ENCODE measurements around the gene TIGD6.

Gene TIGD6

GRCh38 chr5:150000256-150000989 lies at the start of gene TIGD6, which contains the start of gene HMGXB3:
Gene TIGD6, minus strand, starts transcription at chr5:150000654. Its CDS starts 4,306 bp downstream, at chr5:149996348.
Gene HMGXB3, plus strand, starts transcription at chr5:150000739. Its CDS starts 4,114 bp downstream, at chr5:150004853.
- Histone ChIP-seq H3K4me3 (replicated peaks; ENCODE audit: low read depth, low read length) (peak within 1 kb of the TSS; percentile 99), H3K36me3 (ENCODE audit: control insufficient read depth, insufficient read depth, low read length) (peaks cover 2% of the 10 kb centered on the region), H3K27me3 (replicated peaks; ENCODE audit: control insufficient read depth, insufficient read depth, low read length) (no peaks in the 10 kb centered on the region)
- peak; percentile 96 for DNase-seq (ENCODE audit: extremely low read depth, insufficient read length)
- no peak for TF ChIP-seq CTCF (IDR thresholded peaks at IDR 0.05; ENCODE audit: insufficient read depth, low read length, poor library complexity, severe bottlenecking)

GRCh38 chr5:150046031-150046430 lies 45.6 kb upstream of the TIGD6 start:
- Histone ChIP-seq H3K36me3 (ENCODE audit: control insufficient read depth, insufficient read depth, low read length) (peaks cover 53% of the 10 kb centered on the region), H3K4me3 (replicated peaks; ENCODE audit: low read depth, low read length) (no peak overlapping the region), H3K27me3 (replicated peaks; ENCODE audit: control insufficient read depth, insufficient read depth, low read length) (no peaks in the 10 kb centered on the region)
- no peak for DNase-seq (ENCODE audit: extremely low read depth, insufficient read length)
- TF ChIP-seq CTCF (IDR thresholded peaks at IDR 0.05; ENCODE audit: insufficient read depth, low read length, poor library complexity, severe bottlenecking), result no peak

GRCh38 chr5:150045549-150045948 lies 45.1 kb upstream of the TIGD6 start:
- no peak for TF ChIP-seq CTCF (IDR thresholded peaks at IDR 0.05; ENCODE audit: insufficient read depth, low read length, poor library complexity, severe bottlenecking)
- no peak for DNase-seq (ENCODE audit: extremely low read depth, insufficient read length)
- no peak overlapping the region for H3K4me3 ChIP-seq (replicated peaks; ENCODE audit: low read depth, low read length)
- peaks cover 52% of the 10 kb centered on the region for H3K36me3 ChIP-seq (ENCODE audit: control insufficient read depth, insufficient read depth, low read length)
- no peaks in the 10 kb centered on the region for H3K27me3 ChIP-seq (replicated peaks; ENCODE audit: control insufficient read depth, insufficient read depth, low read length)

- Histone ChIP-seq H3K27me3 (replicated peaks; ENCODE audit: control insufficient read depth, insufficient read depth, low read length) (no peaks in the 10 kb centered on the region), H3K36me3 (ENCODE audit: control insufficient read depth, insufficient read depth, low read length) (peaks cover 45% of the 10 kb centered on the region), H3K4me3 (replicated peaks; ENCODE audit: low read depth, low read length) (no peak overlapping the region)
- DNase-seq (ENCODE audit: extremely low read depth, insufficient read length), result no peak
- TF ChIP-seq CTCF (IDR thresholded peaks at IDR 0.05; ENCODE audit: insufficient read depth, low read length, poor library complexity, severe bottlenecking), result no peak
Observed at GRCh38 chr5:150044712-150045111, 44.3 kb upstream of the TIGD6 start.

GRCh38 chr5:150044329-150044681 lies 43.9 kb upstream of the TIGD6 start:
- no peak overlapping the region for H3K4me3 ChIP-seq (replicated peaks; ENCODE audit: low read depth, low read length)

More at GRCh38 chr5:150044329-150044681, 43.9 kb upstream of the TIGD6 start:
- H3K27me3 ChIP-seq (replicated peaks; ENCODE audit: control insufficient read depth, insufficient read depth, low read length), result no peaks in the 10 kb centered on the region
- no peak for TF ChIP-seq CTCF (IDR thresholded peaks at IDR 0.05; ENCODE audit: insufficient read depth, low read length, poor library complexity, severe bottlenecking)
- H3K36me3 ChIP-seq (ENCODE audit: control insufficient read depth, insufficient read depth, low read length), result peaks cover 41% of the 10 kb centered on the region
- no peak for DNase-seq (ENCODE audit: extremely low read depth, insufficient read length)
